Measurements from ENCODE around the gene SAP30. TPM values are rescaled to one million over a fixed set of nuclear protein-coding genes. Genes with fewer than 3 reads are reported as not detected.
A peak's percentile ranks its signal among the peaks of the same experiment; 100 is the strongest.

The SAP30 gene
- total and polyA plus RNA-seq, 9 of the 15 experiments (the other 6 are each of a cell fraction or from before 2014, with no cell fraction given) = 5.9 to 51.1 (median 32.6) TPM

GRCh38 chr4:173332021-173332487, 38.7 kb upstream of the SAP30 start (continued):
- TF ChIP-seq TFAP4 (CRISPR knock-in tag; IDR thresholded peaks at IDR 0.05; ENCODE audit: borderline replicate concordance) (no peak), ZNF354B (CRISPR knock-in tag; IDR thresholded peaks at IDR 0.05) (no peak), THAP12 (CRISPR knock-in tag; IDR thresholded peaks at IDR 0.05) (no peak), ZNF253 (CRISPR knock-in tag; conservative IDR thresholded peaks at IDR 0.05) (no peak), ZFP1 (CRISPR knock-in tag; IDR thresholded peaks at IDR 0.05) (no peak), NBN (IDR thresholded peaks at IDR 0.05; ENCODE audit: low read depth) (no peak), PTRF (tag; IDR thresholded peaks at IDR 0.05) (no peak), HDAC1 (IDR thresholded peaks at IDR 0.05) (peak in 1 of 2 experiments; percentile 63; a peak in 1 of 4 replicates), ZNF140 (CRISPR knock-in tag; IDR thresholded peaks at IDR 0.05) (no peak), ZBTB9 (CRISPR knock-in tag; IDR thresholded peaks at IDR 0.05) (0 out of 2 replicates have a peak, but pooled peaks have one; percentile 26), CEBPG (CRISPR knock-in tag; IDR thresholded peaks at IDR 0.05) (no peak), CEBPG (tag; conservative IDR thresholded peaks at IDR 0.05 in 1 of 2, IDR thresholded peaks at IDR 0.05 in 1 of 2) (0 out of 4 replicates have a peak, but pooled peaks of 1 of the 2 experiments have one; percentile 34), RBFOX2 (IDR thresholded peaks at IDR 0.05; ENCODE audit: low read depth, low read length) (peak; percentile 42), ZNF639 (CRISPR knock-in tag; conservative IDR thresholded peaks at IDR 0.05 in 1 of 2, IDR thresholded peaks at IDR 0.05 in 1 of 2) (no peak), STAG1 (CRISPR knock-in tag; IDR thresholded peaks at IDR 0.05; ENCODE audit: borderline replicate concordance) (no peak), CGGBP1 (CRISPR knock-in tag; IDR thresholded peaks at IDR 0.05) (no peak), RBM25 (IDR thresholded peaks at IDR 0.05; ENCODE audit: low read depth, low read length, severe bottlenecking) (no peak), NFYB (IDR thresholded peaks at IDR 0.05; ENCODE audit: extremely low read depth, insufficient read length) (no peak), ZNF239 (CRISPR knock-in tag; IDR thresholded peaks at IDR 0.05) (no peak), NFXL1 (CRISPR knock-in tag; IDR thresholded peaks at IDR 0.05) (no peak), PKNOX1 (IDR thresholded peaks at IDR 0.05) (no peak), ILF3 (IDR thresholded peaks at IDR 0.05; ENCODE audit: borderline replicate concordance) (0 out of 2 replicates have a peak, but pooled peaks have one; percentile 29)
